ENCODE data around the gene C14orf180. TPM values are rescaled to one million over a fixed set of nuclear protein-coding genes. Genes with fewer than 3 reads are reported as not detected.
A peak's percentile ranks its signal among the peaks of the same experiment; 100 is the strongest.

C14orf180 gene
- total and polyA plus RNA-seq, 2 donors from 2014 or later = 2.1 to 3.1 TPM

DNA sequence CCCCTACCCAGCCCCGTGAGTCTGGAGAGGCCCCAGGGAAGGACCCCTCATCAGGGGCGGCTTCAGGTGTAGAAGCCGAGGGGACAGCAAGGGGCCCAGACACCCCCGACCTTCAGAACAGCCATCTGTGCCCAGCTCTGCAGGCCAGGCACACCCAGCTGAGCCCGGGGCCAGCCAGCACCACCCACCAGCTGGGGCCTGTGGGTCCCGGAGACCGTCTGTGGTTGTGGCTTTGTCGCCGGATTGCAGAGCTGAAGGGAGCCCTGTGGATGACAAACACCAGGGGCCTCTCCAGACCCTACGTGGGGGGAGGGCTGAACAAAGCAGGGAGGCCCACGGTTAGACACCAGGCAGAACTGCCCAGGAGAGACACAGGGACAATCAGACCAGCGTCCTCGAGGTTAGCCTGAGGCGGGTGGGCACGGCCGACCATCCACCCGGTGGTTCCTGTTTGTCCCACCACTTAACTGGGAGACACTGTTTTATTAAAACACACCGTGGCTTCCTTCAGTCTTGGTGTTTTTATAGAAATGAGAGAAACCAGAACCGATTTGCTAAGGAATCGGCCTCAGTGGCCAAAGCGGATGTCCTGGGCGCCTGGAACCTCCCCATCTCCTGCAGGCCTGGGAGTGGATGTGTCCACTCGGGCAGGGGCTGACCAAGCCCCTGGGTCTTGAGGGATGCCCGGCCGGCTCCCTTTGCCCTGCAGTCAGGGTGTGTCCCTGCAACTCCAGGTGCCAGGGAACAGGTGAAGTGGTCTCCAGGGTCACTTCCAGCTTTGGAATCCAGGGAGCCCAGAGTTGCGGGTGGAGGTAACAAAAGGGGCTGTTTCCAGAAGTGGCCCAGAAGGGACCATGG, 10.0 kb downstream of the C14orf180 start:
- TF ChIP-seq, protein P1, sequence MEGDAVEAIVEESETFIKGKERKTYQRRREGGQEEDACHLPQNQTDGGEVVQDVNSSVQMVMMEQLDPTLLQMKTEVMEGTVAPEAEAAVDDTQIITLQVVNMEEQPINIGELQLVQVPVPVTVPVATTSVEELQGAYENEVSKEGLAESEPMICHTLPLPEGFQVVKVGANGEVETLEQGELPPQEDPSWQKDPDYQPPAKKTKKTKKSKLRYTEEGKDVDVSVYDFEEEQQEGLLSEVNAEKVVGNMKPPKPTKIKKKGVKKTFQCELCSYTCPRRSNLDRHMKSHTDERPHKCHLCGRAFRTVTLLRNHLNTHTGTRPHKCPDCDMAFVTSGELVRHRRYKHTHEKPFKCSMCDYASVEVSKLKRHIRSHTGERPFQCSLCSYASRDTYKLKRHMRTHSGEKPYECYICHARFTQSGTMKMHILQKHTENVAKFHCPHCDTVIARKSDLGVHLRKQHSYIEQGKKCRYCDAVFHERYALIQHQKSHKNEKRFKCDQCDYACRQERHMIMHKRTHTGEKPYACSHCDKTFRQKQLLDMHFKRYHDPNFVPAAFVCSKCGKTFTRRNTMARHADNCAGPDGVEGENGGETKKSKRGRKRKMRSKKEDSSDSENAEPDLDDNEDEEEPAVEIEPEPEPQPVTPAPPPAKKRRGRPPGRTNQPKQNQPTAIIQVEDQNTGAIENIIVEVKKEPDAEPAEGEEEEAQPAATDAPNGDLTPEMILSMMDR (IDR thresholded peaks at IDR 0.05; ENCODE audit: borderline replicate concordance, extremely low read depth, insufficient read depth) = no peak
- H3K27me3 ChIP-seq (ENCODE audit: control insufficient read depth, insufficient read depth, low read length) = no peaks in the 10 kb centered on the region
- peaks cover 0 to 2% (median 0%) of the 10 kb centered on the region in 3 donors for H3K4me1 ChIP-seq (ENCODE audit: control insufficient read depth in 2 of 3, insufficient read depth in 2 of 3, low read depth in 1 of 3, low read length in 3 of 3)
- H3K4me3 ChIP-seq (ENCODE audit: low read length in 3 of 3) = no peak overlapping the region
- no peaks in the 10 kb centered on the region for H3K9me3 ChIP-seq (ENCODE audit: control insufficient read depth in 2 of 3, insufficient read depth in 1 of 3, low read length in 3 of 3)
- H3K9ac ChIP-seq (ENCODE audit: low read length in 3 of 3) = no peak overlapping the region
- no peak overlapping the region for H3K27ac ChIP-seq (ENCODE audit: low read depth in 2 of 2, low read length in 2 of 2)
- DNase-seq (no peak), FAIRE-seq (no peak)
- no peaks in the 10 kb centered on the region for H3K36me3 ChIP-seq (ENCODE audit: control insufficient read depth in 2 of 3, insufficient read depth in 3 of 3, low read length in 3 of 3)
- intact Hi-C loops (cut with DNase I) = no loop called here

- FAIRE-seq (no peak), DNase-seq (peak in 2 of 5 donors; percentile 17 to 69)
- Histone ChIP-seq H3K27me3 (ENCODE audit: control insufficient read depth, insufficient read depth, low read length) (no peaks in the 10 kb centered on the region), H3K4me1 (ENCODE audit: control insufficient read depth in 2 of 3, insufficient read depth in 2 of 3, low read depth in 1 of 3, low read length in 3 of 3) (peaks cover 0 to 2% (median 0%) of the 10 kb centered on the region in 3 donors), H3K4me3 (ENCODE audit: low read length in 3 of 3) (no peak overlapping the region), H3K36me3 (ENCODE audit: control insufficient read depth in 2 of 3, insufficient read depth in 3 of 3, low read length in 3 of 3) (no peaks in the 10 kb centered on the region), H3K9ac (ENCODE audit: low read length in 3 of 3) (no peak overlapping the region), H3K9me3 (ENCODE audit: control insufficient read depth in 2 of 3, insufficient read depth in 1 of 3, low read length in 3 of 3) (no peaks in the 10 kb centered on the region), H3K27ac (ENCODE audit: low read depth in 2 of 2, low read length in 2 of 2) (no peak overlapping the region)
- intact Hi-C loops (cut with DNase I) = no loop called here
- TF ChIP-seq, protein P1 (IDR thresholded peaks at IDR 0.05; ENCODE audit: borderline replicate concordance, extremely low read depth, insufficient read depth) = no peak
These were observed 10.8 kb downstream of the C14orf180 start for GRCh38 chr14:104590240-104590965.

DNA sequence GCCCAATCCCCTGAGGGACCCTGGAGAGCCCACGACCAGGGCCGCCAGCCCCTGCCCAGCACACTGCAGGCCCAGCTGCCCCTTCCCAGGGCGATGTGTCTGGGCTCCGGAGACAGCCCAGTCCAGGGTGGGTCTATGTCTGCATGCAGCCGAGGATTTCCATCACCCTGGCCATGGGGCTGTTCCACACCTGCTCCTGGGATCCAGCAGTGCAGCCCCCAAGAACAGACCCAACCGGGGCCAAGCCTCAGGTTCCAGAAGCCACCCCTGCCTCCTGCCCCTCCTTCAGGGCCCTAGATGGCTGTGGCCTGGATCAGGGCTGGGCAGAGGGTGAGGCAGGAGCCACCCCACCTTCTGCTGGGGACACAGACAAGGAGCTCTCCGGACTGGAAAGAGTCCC, 11.5 kb downstream of the C14orf180 start:
- Histone ChIP-seq H3K27ac (ENCODE audit: low read depth in 2 of 2, low read length in 2 of 2) (no peak overlapping the region), H3K27me3 (ENCODE audit: control insufficient read depth, insufficient read depth, low read length) (no peaks in the 10 kb centered on the region), H3K4me3 (ENCODE audit: low read length in 3 of 3) (no peak overlapping the region), H3K36me3 (ENCODE audit: control insufficient read depth in 2 of 3, insufficient read depth in 3 of 3, low read length in 3 of 3) (no peaks in the 10 kb centered on the region), H3K9ac (ENCODE audit: low read length in 3 of 3) (no peak overlapping the region), H3K9me3 (ENCODE audit: control insufficient read depth in 2 of 3, insufficient read depth in 1 of 3, low read length in 3 of 3) (no peaks in the 10 kb centered on the region), H3K4me1 (ENCODE audit: control insufficient read depth in 2 of 3, insufficient read depth in 2 of 3, low read depth in 1 of 3, low read length in 3 of 3) (peaks cover 0 to 2% (median 0%) of the 10 kb centered on the region in 3 donors)
- no peak for FAIRE-seq
- peak in 2 of 5 donors; percentile 25 to 60 for DNase-seq
- intact Hi-C loops (cut with DNase I) = no loop called here
- TF ChIP-seq, protein P1 (IDR thresholded peaks at IDR 0.05; ENCODE audit: borderline replicate concordance, extremely low read depth, insufficient read depth) = no peak
